ENCODE measurements around the gene SLX4IP.

Gene SLX4IP

GRCh38 chr20:10454151-10454750 is 19.1 kb downstream of the SLX4IP start:
- no peaks in the 10 kb centered on the region for H3K27me3 ChIP-seq (ENCODE audit: control insufficient read depth, insufficient read depth, low read length)
- peaks cover 2% of the 10 kb centered on the region for H3K4me1 ChIP-seq (ENCODE audit: control insufficient read depth, insufficient read depth, low read length)
- H3K4me3 ChIP-seq (ENCODE audit: low read length) = no peak overlapping the region
- peak overlapping the region; percentile 27 for H3K27ac ChIP-seq (ENCODE audit: low read depth, low read length)
- no peaks in the 10 kb centered on the region for H3K36me3 ChIP-seq (ENCODE audit: control insufficient read depth, insufficient read depth, low read length)
- no peak overlapping the region for H3K9ac ChIP-seq (ENCODE audit: low read length)

DNA sequence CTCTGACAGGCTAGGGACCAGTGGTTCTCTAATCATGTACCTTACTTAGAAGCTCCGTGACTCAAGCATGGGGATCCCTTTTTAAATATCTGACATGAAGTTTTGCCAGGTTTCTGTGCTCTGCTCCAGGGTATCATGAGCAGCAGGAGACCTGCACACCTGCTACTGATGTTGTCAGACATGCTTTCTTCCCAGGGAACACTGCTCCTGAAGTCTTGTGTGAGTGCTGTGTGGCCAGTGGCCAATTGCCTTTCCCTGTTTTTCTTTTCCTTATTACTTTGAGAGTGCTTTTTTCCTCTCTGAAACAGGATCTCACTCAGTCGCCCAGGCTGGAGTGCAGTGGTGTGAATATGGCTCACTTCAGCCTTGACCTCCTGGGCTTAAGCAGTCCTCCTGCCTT is 26.4 kb downstream of the SLX4IP start:
- Histone ChIP-seq H3K27ac (ENCODE audit: low read depth, low read length) (no peak overlapping the region), H3K36me3 (ENCODE audit: control insufficient read depth, insufficient read depth, low read length) (no peaks in the 10 kb centered on the region), H3K9ac (ENCODE audit: low read length) (no peak overlapping the region), H3K27me3 (ENCODE audit: control insufficient read depth, insufficient read depth, low read length) (no peaks in the 10 kb centered on the region), H3K4me3 (ENCODE audit: low read length) (no peak overlapping the region), H3K4me1 (ENCODE audit: control insufficient read depth, insufficient read depth, low read length) (no peaks in the 10 kb centered on the region)

DNA sequence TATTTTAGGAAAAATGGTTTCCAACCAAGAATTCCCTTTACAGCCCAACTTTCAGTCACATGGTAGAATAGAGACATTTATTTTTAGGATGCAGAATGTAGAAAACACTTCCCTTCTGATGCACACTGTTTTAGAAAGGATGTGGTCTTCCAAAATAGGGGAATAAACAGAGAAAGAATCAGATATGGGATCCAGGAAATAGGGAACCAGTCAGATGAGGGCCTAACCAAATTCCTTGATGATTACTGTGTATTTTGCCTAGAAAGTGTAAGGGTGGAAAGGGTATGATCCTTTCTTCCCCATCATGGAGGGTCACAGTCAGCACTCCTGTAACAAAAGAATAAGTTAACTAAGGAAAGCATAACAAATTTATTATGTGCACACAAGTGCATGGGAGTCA is 27.4 kb downstream of the SLX4IP start:
- Histone ChIP-seq H3K27ac (ENCODE audit: low read depth, low read length) (no peak overlapping the region), H3K4me3 (ENCODE audit: low read length) (no peak overlapping the region), H3K36me3 (ENCODE audit: control insufficient read depth, insufficient read depth, low read length) (no peaks in the 10 kb centered on the region), H3K9ac (ENCODE audit: low read length) (no peak overlapping the region), H3K4me1 (ENCODE audit: control insufficient read depth, insufficient read depth, low read length) (no peaks in the 10 kb centered on the region), H3K27me3 (ENCODE audit: control insufficient read depth, insufficient read depth, low read length) (no peaks in the 10 kb centered on the region)

DNA sequence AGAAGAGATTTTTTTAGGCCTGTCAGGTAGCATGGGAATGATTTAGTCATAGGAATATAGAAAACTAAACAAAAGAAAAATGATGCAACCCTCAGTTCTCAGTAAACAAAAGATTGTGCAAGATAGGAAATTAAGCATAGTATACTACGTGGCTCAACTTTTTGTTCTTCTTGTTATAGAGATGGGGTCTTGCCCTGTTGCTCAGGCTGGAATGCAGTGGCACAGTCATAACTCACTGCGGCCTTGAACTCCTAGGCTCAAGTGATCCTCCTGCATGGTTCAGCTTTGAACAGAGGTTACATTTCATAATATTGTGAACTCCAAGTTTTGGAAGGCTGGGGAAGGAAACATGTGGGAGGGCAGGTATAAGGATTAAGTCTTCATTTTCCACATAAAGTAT is 28.5 kb downstream of the SLX4IP start:
- no peak overlapping the region for H3K27ac ChIP-seq (ENCODE audit: low read depth, low read length)
- H3K4me3 ChIP-seq (ENCODE audit: low read length) = no peak overlapping the region
- no peaks in the 10 kb centered on the region for H3K36me3 ChIP-seq (ENCODE audit: control insufficient read depth, insufficient read depth, low read length)
- peaks cover 3% of the 10 kb centered on the region for H3K4me1 ChIP-seq (ENCODE audit: control insufficient read depth, insufficient read depth, low read length)
- no peaks in the 10 kb centered on the region for H3K27me3 ChIP-seq (ENCODE audit: control insufficient read depth, insufficient read depth, low read length)
- H3K9ac ChIP-seq (ENCODE audit: low read length) = no peak overlapping the region

GRCh38 chr20:10465135-10465534 is 30.0 kb downstream of the SLX4IP start:
- Histone ChIP-seq H3K27ac (ENCODE audit: low read depth, low read length) (no peak overlapping the region), H3K36me3 (ENCODE audit: control insufficient read depth, insufficient read depth, low read length) (no peaks in the 10 kb centered on the region), H3K27me3 (ENCODE audit: control insufficient read depth, insufficient read depth, low read length) (no peaks in the 10 kb centered on the region), H3K4me1 (ENCODE audit: control insufficient read depth, insufficient read depth, low read length) (peaks cover 6% of the 10 kb centered on the region), H3K4me3 (ENCODE audit: low read length) (no peak overlapping the region), H3K9ac (ENCODE audit: low read length) (no peak overlapping the region)

DNA sequence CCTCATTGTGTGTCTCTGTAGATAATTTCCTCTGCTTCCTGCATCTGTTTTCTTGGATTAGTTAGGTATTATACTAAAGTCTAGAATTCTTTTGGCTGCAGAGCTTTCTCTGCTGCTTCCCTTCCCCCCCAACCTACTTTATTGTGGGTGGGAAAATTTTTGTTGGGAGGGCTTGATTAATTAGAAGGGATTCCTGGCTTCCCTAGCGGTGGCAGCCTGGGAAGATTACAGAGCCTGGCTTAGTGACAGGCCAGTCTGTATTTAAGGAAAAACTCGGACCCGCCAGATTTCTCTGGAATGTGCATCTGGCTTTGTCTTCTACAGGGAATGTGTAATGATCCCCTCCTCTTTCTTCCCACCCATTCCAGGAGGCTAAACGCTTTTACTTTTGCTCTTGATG is 31.2 kb downstream of the SLX4IP start:
- H3K4me3 ChIP-seq (ENCODE audit: low read length) = no peak overlapping the region
- H3K27me3 ChIP-seq (ENCODE audit: control insufficient read depth, insufficient read depth, low read length) = no peaks in the 10 kb centered on the region
- H3K36me3 ChIP-seq (ENCODE audit: control insufficient read depth, insufficient read depth, low read length) = no peaks in the 10 kb centered on the region
- H3K4me1 ChIP-seq (ENCODE audit: control insufficient read depth, insufficient read depth, low read length) = peaks cover 6% of the 10 kb centered on the region
- H3K9ac ChIP-seq (ENCODE audit: low read length) = no peak overlapping the region
- no peak overlapping the region for H3K27ac ChIP-seq (ENCODE audit: low read depth, low read length)

DNA sequence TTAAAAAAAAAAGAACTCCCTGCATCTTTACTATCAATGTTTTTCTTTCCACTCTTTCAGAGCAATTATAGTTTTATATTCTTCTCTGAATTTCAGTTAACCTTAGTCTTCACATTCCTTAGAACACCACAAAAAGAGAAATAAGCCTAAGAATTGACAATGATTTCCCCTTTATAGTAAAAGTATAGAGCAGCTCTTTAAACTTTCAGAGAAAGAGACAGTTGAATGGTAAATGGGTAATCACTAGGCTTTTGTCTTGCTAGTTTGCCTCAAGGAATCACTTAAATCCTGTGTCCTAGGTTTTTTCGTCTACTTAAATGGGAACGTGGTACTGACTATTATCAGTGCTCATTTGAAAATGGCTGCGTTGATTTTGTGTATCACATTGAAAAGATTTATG is 31.8 kb downstream of the SLX4IP start:
- H3K27me3 ChIP-seq (ENCODE audit: control insufficient read depth, insufficient read depth, low read length) = no peaks in the 10 kb centered on the region
- no peak overlapping the region for H3K4me3 ChIP-seq (ENCODE audit: low read length)
- peaks cover 6% of the 10 kb centered on the region for H3K4me1 ChIP-seq (ENCODE audit: control insufficient read depth, insufficient read depth, low read length)
- no peak overlapping the region for H3K9ac ChIP-seq (ENCODE audit: low read length)
- H3K36me3 ChIP-seq (ENCODE audit: control insufficient read depth, insufficient read depth, low read length) = no peaks in the 10 kb centered on the region
- no peak overlapping the region for H3K27ac ChIP-seq (ENCODE audit: low read depth, low read length)

GRCh38 chr20:10467681-10468339 is 32.7 kb downstream of the SLX4IP start:
- H3K27me3 ChIP-seq (ENCODE audit: control insufficient read depth, insufficient read depth, low read length) = no peaks in the 10 kb centered on the region
- no peak overlapping the region for H3K27ac ChIP-seq (ENCODE audit: low read depth, low read length)
- H3K4me1 ChIP-seq (ENCODE audit: control insufficient read depth, insufficient read depth, low read length) = peaks cover 6% of the 10 kb centered on the region
- H3K4me3 ChIP-seq (ENCODE audit: low read length) = no peak overlapping the region
- H3K36me3 ChIP-seq (ENCODE audit: control insufficient read depth, insufficient read depth, low read length) = no peaks in the 10 kb centered on the region
- no peak overlapping the region for H3K9ac ChIP-seq (ENCODE audit: low read length)

DNA sequence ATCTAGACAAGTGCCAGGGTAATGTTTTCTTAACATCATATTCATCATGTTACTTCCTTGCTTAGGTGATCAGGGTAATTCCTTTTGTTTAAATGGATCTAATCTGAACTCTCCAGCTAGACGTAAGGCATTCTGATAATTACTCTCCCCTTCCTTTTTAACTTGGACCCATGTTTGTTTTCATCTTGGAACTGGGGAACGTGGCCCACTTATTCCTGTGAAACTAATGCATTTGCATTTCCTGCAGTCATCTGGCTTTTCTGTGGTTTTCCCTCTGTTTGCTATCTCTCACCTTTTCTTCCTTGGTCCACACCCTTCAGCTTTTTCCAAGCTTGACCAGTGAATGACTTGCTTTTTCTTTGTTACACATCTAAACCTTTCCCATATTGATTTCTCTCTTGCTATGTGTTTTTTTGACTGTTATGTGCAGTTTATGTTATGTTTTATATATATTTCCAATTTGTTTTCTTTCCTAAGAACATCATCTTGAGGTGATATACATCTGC is 33.3 kb downstream of the SLX4IP start:
- Histone ChIP-seq H3K9ac (ENCODE audit: low read length) (no peak overlapping the region), H3K27ac (ENCODE audit: low read depth, low read length) (no peak overlapping the region), H3K27me3 (ENCODE audit: control insufficient read depth, insufficient read depth, low read length) (no peaks in the 10 kb centered on the region), H3K4me1 (ENCODE audit: control insufficient read depth, insufficient read depth, low read length) (peaks cover 6% of the 10 kb centered on the region), H3K36me3 (ENCODE audit: control insufficient read depth, insufficient read depth, low read length) (no peaks in the 10 kb centered on the region), H3K4me3 (ENCODE audit: low read length) (no peak overlapping the region)

GRCh38 chr20:10469056-10469455 is 34.0 kb downstream of the SLX4IP start:
- no peaks in the 10 kb centered on the region for H3K36me3 ChIP-seq (ENCODE audit: control insufficient read depth, insufficient read depth, low read length)
- H3K4me1 ChIP-seq (ENCODE audit: control insufficient read depth, insufficient read depth, low read length) = peaks cover 6% of the 10 kb centered on the region
- H3K9ac ChIP-seq (ENCODE audit: low read length) = no peak overlapping the region
- no peak overlapping the region for H3K4me3 ChIP-seq (ENCODE audit: low read length)
- H3K27ac ChIP-seq (ENCODE audit: low read depth, low read length) = no peak overlapping the region
- H3K27me3 ChIP-seq (ENCODE audit: control insufficient read depth, insufficient read depth, low read length) = no peaks in the 10 kb centered on the region

- Histone ChIP-seq H3K27ac (ENCODE audit: low read depth, low read length) (no peak overlapping the region), H3K4me1 (ENCODE audit: control insufficient read depth, insufficient read depth, low read length) (peaks cover 6% of the 10 kb centered on the region), H3K36me3 (ENCODE audit: control insufficient read depth, insufficient read depth, low read length) (no peaks in the 10 kb centered on the region), H3K27me3 (ENCODE audit: control insufficient read depth, insufficient read depth, low read length) (no peaks in the 10 kb centered on the region), H3K9ac (ENCODE audit: low read length) (no peak overlapping the region), H3K4me3 (ENCODE audit: low read length) (no peak overlapping the region)
Observed at GRCh38 chr20:10469599-10469998, 34.5 kb downstream of the SLX4IP start.

DNA sequence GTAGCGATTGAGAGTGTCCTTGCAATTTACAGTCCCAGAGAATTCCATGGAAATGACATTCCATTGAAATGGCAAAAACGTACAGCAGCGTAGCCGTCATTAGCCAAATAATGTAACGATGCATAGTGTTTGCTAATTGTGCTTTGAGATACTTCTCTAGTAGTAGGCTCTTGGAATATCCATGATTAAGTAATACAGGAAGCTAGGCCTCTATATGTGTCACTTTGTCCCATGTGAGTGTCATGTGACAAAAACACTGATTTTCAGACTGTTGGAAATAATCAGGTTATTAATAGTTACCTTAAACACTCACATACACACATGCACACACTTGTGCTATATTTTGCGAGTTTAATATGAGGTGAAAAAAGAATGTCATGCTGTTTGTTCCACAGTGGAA is 35.2 kb downstream of the SLX4IP start:
- no peak overlapping the region for H3K4me3 ChIP-seq (ENCODE audit: low read length)
- no peaks in the 10 kb centered on the region for H3K27me3 ChIP-seq (ENCODE audit: control insufficient read depth, insufficient read depth, low read length)
- no peak overlapping the region for H3K9ac ChIP-seq (ENCODE audit: low read length)
- H3K36me3 ChIP-seq (ENCODE audit: control insufficient read depth, insufficient read depth, low read length) = no peaks in the 10 kb centered on the region
- no peak overlapping the region for H3K27ac ChIP-seq (ENCODE audit: low read depth, low read length)
- peaks cover 6% of the 10 kb centered on the region for H3K4me1 ChIP-seq (ENCODE audit: control insufficient read depth, insufficient read depth, low read length)

DNA sequence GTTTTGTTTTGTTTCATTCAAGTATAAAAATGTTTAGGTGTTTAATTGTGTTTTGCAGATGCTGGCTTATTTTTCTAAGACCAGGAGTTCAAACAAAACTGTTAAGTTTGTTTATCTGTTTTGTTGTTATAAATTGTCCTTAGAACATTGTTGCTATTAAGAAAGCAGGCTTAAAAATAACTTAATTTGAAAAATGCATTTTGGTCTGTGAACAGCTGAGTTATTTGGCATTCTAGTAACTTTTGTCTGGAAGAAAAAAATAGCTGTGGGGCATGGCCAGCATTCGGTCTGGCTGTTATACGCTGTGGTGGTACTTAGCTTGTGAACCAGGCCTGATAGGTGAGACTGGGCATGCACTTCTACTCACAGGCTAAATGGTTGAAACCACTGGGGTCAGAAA is 37.8 kb downstream of the SLX4IP start:
- Histone ChIP-seq H3K27me3 (ENCODE audit: control insufficient read depth, insufficient read depth, low read length) (no peaks in the 10 kb centered on the region), H3K36me3 (ENCODE audit: control insufficient read depth, insufficient read depth, low read length) (no peaks in the 10 kb centered on the region), H3K4me3 (ENCODE audit: low read length) (no peak overlapping the region), H3K4me1 (ENCODE audit: control insufficient read depth, insufficient read depth, low read length) (peaks cover 6% of the 10 kb centered on the region), H3K27ac (ENCODE audit: low read depth, low read length) (no peak overlapping the region), H3K9ac (ENCODE audit: low read length) (no peak overlapping the region)

Data from rectal smooth muscle tissue (tissue), 1 donor.